HepG2 (cell line): ENCODE data around the gene SLC44A5. TPM values are rescaled to one million over a fixed set of nuclear protein-coding genes. Genes with fewer than 3 reads are reported as not detected.

Experiments used
- ATAC-seq: fragments of 200-7000 bp; cut with Tn5 transposase; 3 replicates; pipeline ENCODE4 v1.9.1; 2020; ENCODE audit warnings: mild to moderate bottlenecking, moderate library complexity
- BruUV-seq: library from RNA; stranded (reverse); fragments of 400-500 nt; replicated peaks from 2 replicates; lab custom pipeline; 2021; lab: Mats Ljungman, UMichigan
- CTCF ChIA-PET: fragments of 300-600 bp; formaldehyde crosslinking; extraction: SDS; loops from one replicate; lab custom pipeline; 2021; ENCODE audit warnings: low total read pairs, inconsistent platforms, low intra/inter-chr PET ratio; lab: Yijun Ruan, JAX
- POLR2A ChIA-PET: fragments of 350-600 bp; sonication (Branson Sonifier 250); formaldehyde crosslinking; loops from one replicate; lab custom pipeline; 2020; ENCODE audit warnings: antibody characterized with exemption, inconsistent platforms; lab: Yijun Ruan, JAX
- DNase-seq: peaks from one replicate; pipeline ENCODE4 v3.0.0-alpha.2; 2015; ENCODE audit warnings: low spot score
- FAIRE-seq: peaks from 3 replicates; lab custom pipeline; 2011; peaks lifted over from hg19 to GRCh38; lab: Jason Lieb, UNC
- H2AFZ ChIP-seq: one replicate; pipeline ENCODE4 v1.6.1; 2011; ENCODE audit warnings: low read length, inconsistent platforms
- H3K27ac ChIP-seq: fragments of 300-600 bp; 3 replicates; pipeline ENCODE4 v1.8.0; 2011; ENCODE audit warnings: mixed run types, mild to moderate bottlenecking, mixed read lengths, low read length, inconsistent platforms; ENCODE audit not compliant: insufficient read depth; ENCODE audit errors: extremely low read length
- H3K27me3 ChIP-seq, 2 experiments: fragments of 200-600 bp in 1 of 2; 2 replicates in 1 of 2; 3 replicates in 1 of 2; pipeline versions ENCODE4 v1.6.0 to v1.8.0; 2011; ENCODE audit warnings: low read length in 2 of 2, mild to moderate bottlenecking in 2 of 2, moderate library complexity in 2 of 2, inconsistent platforms in 1 of 2; ENCODE audit not compliant: insufficient read depth in 2 of 2, control insufficient read depth in 1 of 2
- H3K36me3 ChIP-seq, 2 experiments: fragments of 200-600 bp in 1 of 2; replicated peaks in 1 of 2; 2 replicates in 1 of 2; 3 replicates in 1 of 2; pipeline versions ENCODE4 v1.5.1 to v1.8.0; 2011; ENCODE audit warnings: low read length in 2 of 2, inconsistent platforms in 1 of 2; ENCODE audit not compliant: insufficient read depth in 2 of 2, control insufficient read depth in 1 of 2
- H3K4me1 ChIP-seq: 2 replicates; pipeline ENCODE4 v1.5.1; 2012; ENCODE audit warnings: low read length, inconsistent platforms; ENCODE audit not compliant: insufficient read depth
- H3K4me2 ChIP-seq: 2 replicates; pipeline ENCODE4 v1.6.0; 2011; ENCODE audit warnings: low read depth, low read length, inconsistent platforms
- H3K4me3 ChIP-seq, 3 experiments: fragments of 200-600 bp in 1 of 3; sonication (generic), shearing (Covaris generic) in 1 of 3; replicated peaks in 1 of 3; 2 replicates each; pipeline ENCODE4 v1.5.1; 2011 to 2016; ENCODE audit warnings: low read length in 3 of 3, inconsistent platforms in 2 of 3, low read depth in 2 of 3, mild to moderate bottlenecking in 2 of 3, control low read depth in 1 of 3, mixed read lengths in 1 of 3; ENCODE audit not compliant: insufficient read depth in 1 of 3
- H3K79me2 ChIP-seq: one replicate; pipeline ENCODE4 v1.6.1; 2011; ENCODE audit warnings: low read length, inconsistent platforms; ENCODE audit not compliant: insufficient read depth
- H3K9ac ChIP-seq: 2 replicates; pipeline ENCODE4 v1.6.0; 2011; ENCODE audit warnings: mild to moderate bottlenecking, low read depth, low read length, inconsistent platforms; ENCODE audit not compliant: insufficient read depth
- H3K9me3 ChIP-seq: 2 replicates; pipeline ENCODE4 v1.5.1; 2012; ENCODE audit warnings: mild to moderate bottlenecking, low read length
- H4K20me1 ChIP-seq: 2 replicates; pipeline ENCODE4 v1.6.0; 2011; ENCODE audit warnings: inconsistent platforms, mild to moderate bottlenecking, low read length, moderate library complexity; ENCODE audit not compliant: insufficient read depth
- GABPA ChIP-seq, 2 experiments: IDR thresholded peaks; 2 replicates each; pipeline ENCODE4 v1.6.1; 2011 to 2016; ENCODE audit warnings: low read depth in 2 of 2, low read length in 1 of 2, missing biosample characterization in 1 of 2, missing genetic modification characterization in 1 of 2
- JUND ChIP-seq: sonication (generic); formaldehyde crosslinking; IDR thresholded peaks from 2 replicates; pipeline ENCODE4 v1.8.0; 2022; ENCODE audit warnings: mild to moderate bottlenecking, missing genetic modification reagents
- KLF12 ChIP-seq: sonication (generic); formaldehyde crosslinking; IDR thresholded peaks from 2 replicates; pipeline ENCODE4 v1.4.0; 2020; ENCODE audit warnings: missing genetic modification reagents, borderline replicate concordance
- MED1 ChIP-seq: sonication (generic); formaldehyde crosslinking; IDR thresholded peaks from 2 replicates; pipeline ENCODE4 v1.4.0; 2020; ENCODE audit warnings: missing genetic modification reagents
- POLR2A ChIP-seq, 2 experiments: IDR thresholded peaks; 2 replicates each; pipeline ENCODE4 v1.6.1; 2011; ENCODE audit warnings: low read depth in 2 of 2, low read length in 2 of 2, mild to moderate bottlenecking in 1 of 2, moderate library complexity in 1 of 2; ENCODE audit not compliant: insufficient read depth in 1 of 2
- RORA ChIP-seq: sonication (generic); formaldehyde crosslinking; IDR thresholded peaks from 2 replicates; pipeline ENCODE4 v1.5.0; 2020; ENCODE audit warnings: mild to moderate bottlenecking, missing genetic modification reagents, moderate library complexity
- SALL2 ChIP-seq: sonication (generic); formaldehyde crosslinking; IDR thresholded peaks from 2 replicates; pipeline ENCODE4 v1.8.1; 2023; ENCODE audit warnings: mild to moderate bottlenecking, missing genetic modification reagents, inconsistent platforms
- TRAFD1 ChIP-seq: sonication (generic); formaldehyde crosslinking; IDR thresholded peaks from 2 replicates; pipeline ENCODE4 v1.5.1; 2020; ENCODE audit warnings: missing genetic modification reagents, mild to moderate bottlenecking, borderline replicate concordance
- ZFP90 ChIP-seq: sonication (generic); formaldehyde crosslinking; IDR thresholded peaks from 2 replicates; pipeline ENCODE4 v1.8.0; 2022; ENCODE audit warnings: missing genetic modification reagents, mild to moderate bottlenecking, inconsistent platforms, borderline replicate concordance
- ZNF230 ChIP-seq: sonication (generic); formaldehyde crosslinking; IDR thresholded peaks from 2 replicates; pipeline ENCODE4 v1.4.0; 2020; ENCODE audit warnings: mild to moderate bottlenecking, missing genetic modification reagents
- ZNF607 ChIP-seq: sonication (generic); formaldehyde crosslinking; IDR thresholded peaks from 2 replicates; pipeline ENCODE4 v1.5.1; 2020; ENCODE audit warnings: missing genetic modification reagents, mild to moderate bottlenecking, borderline replicate concordance
- WGBS: methylation state at CpG from one replicate; pipeline ENCODE4 v1.1.6; 2017; ENCODE audit warnings: low lambda C conversion rate; 5-methylcytosine and 5-hydroxymethylcytosine counted together
- in situ Hi-C: cut with HindIII; loops from 2 replicates; pipeline ENCODE4 v1.10.0; 2017; ENCODE audit warnings: low pct_unique_long_range_greater_than_20kb; ENCODE audit not compliant: extremely low pct_ligation_motif_present
- intact Hi-C: fragments of 100-400 bp; cut with micrococcal nuclease; formaldehyde crosslinking; loops from one replicate; pipeline ENCODE4 v1.10.0; 2022; ENCODE audit not compliant: unreplicated experiment
- polyA plus RNA-seq, 8 experiments: library from polyadenylated mRNA; depleted of rRNA in 3 of 8; stranded (reverse) in 7 of 8; unstranded in 1 of 8; fragments of >200 nt; fragmentation: Illumina TruSeq in 4 of 8; extraction: Trizol in 4 of 8; gene quantifications; 2 replicates each; pipeline versions ENCODE4 v1.2.1 to v1.2.3, GENCODE V29; 2011 to 2016; ENCODE audit warnings: low read depth in 4 of 8, missing spikeins in 1 of 8, mixed read lengths in 1 of 8; ENCODE audit not compliant: insufficient read depth in 1 of 8
- total RNA-seq, 5 experiments: library from RNA; depleted of rRNA; stranded (reverse); fragments of >200 nt; fragmentation: Illumina TruSeq; extraction: Trizol; gene quantifications; 2 replicates each; pipeline ENCODE4 v1.2.3, GENCODE V29; 2016; ENCODE audit warnings: low read depth in 1 of 5

Gene SLC44A5
- total and polyA plus RNA-seq, 2 of the 13 experiments (the other 11 are each of a cell fraction or from before 2014, with no cell fraction given), result 8.0 to 16.0 TPM

- intact Hi-C loops, result no loop called here
- no peaks in the 10 kb centered on the region for H3K9me3 ChIP-seq
- H3K79me2 ChIP-seq, result no peaks in the 10 kb centered on the region
- no peak overlapping the region for H3K27ac ChIP-seq
- CTCF ChIA-PET, result no interaction called here
- no peak for DNase-seq
- H3K4me3 ChIP-seq, result no peak overlapping the region
- POLR2A ChIA-PET, result no interaction called here
- no peak for FAIRE-seq
- in situ Hi-C loops, result no loop called here
- TF ChIP-seq RORA (CRISPR knock-in tag), result no peak
- TF ChIP-seq KLF12 (CRISPR knock-in tag), result no peak
- no peak for TF ChIP-seq GABPA (IDR thresholded peaks at IDR 0.05; ENCODE audit: low read depth, low read length)
- no peak for TF ChIP-seq GABPA (CRISPR knock-in tag; IDR thresholded peaks at IDR 0.05; ENCODE audit: low read depth)
- no peak for TF ChIP-seq JUND (CRISPR knock-in tag)
- no peak for TF ChIP-seq ZNF607 (CRISPR knock-in tag)
- no peak for TF ChIP-seq POLR2A (IDR thresholded peaks at IDR 0.05; ENCODE audit: insufficient read depth in 1 of 2, low read depth in 2 of 2, low read length in 2 of 2)
- no peak for TF ChIP-seq SALL2 (CRISPR knock-in tag)
- TF ChIP-seq ZNF230 (CRISPR knock-in tag), result no peak
- no peaks in the 10 kb centered on the region for H3K27me3 ChIP-seq
- H2AFZ ChIP-seq, result no peak overlapping the region
- WGBS, result 61% methylated on average over 4 of the region's 4 CpGs
- no peaks in the 10 kb centered on the region for H4K20me1 ChIP-seq
- H3K4me2 ChIP-seq, result no peak overlapping the region
- ATAC-seq, result no peak
- no peaks in the 10 kb centered on the region for H3K4me1 ChIP-seq
- no peaks in the 10 kb centered on the region for H3K36me3 ChIP-seq
- H3K9ac ChIP-seq, result no peak overlapping the region
- no TSS peak for BruUV-seq
Measured at GRCh38 chr1:75293270-75293669, 317.6 kb downstream of the SLC44A5 start.

DNA sequence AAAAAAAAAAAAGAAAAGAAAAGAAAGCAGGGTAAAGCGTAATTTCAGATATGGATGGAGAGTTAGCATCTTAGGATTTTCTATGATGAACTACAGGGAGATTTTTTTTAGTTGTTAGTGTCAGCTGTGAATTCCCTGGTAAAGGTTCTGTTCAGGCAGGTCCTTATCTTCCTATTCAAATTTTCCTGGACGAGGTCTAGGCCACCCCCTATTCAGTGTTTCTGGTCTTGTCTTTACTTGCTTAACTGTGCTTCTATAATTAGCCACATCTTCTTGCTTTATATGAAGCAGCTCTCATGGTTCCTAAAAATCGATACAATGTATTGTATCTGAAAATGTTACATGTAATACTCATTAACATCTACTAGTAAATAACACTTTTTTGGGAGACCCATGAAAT, 318.9 kb downstream of the SLC44A5 start:
- no peak overlapping the region for H3K9ac ChIP-seq
- intact Hi-C loops (no loop called here), in situ Hi-C loops (no loop called here)
- H3K36me3 ChIP-seq, result no peaks in the 10 kb centered on the region
- no peak for FAIRE-seq
- 49% methylated on average over 3 of the region's 3 CpGs for WGBS
- H4K20me1 ChIP-seq, result no peaks in the 10 kb centered on the region
- no peaks in the 10 kb centered on the region for H3K79me2 ChIP-seq
- no peak for TF ChIP-seq MED1
- no peak for TF ChIP-seq TRAFD1
- TF ChIP-seq ZFP90 (CRISPR knock-in tag), result no peak
- H3K27me3 ChIP-seq, result no peaks in the 10 kb centered on the region
- no peaks in the 10 kb centered on the region for H3K9me3 ChIP-seq
- no peak for ATAC-seq
- no peak overlapping the region for H3K27ac ChIP-seq
- H2AFZ ChIP-seq, result no peak overlapping the region
- no peak overlapping the region for H3K4me3 ChIP-seq
- no peak overlapping the region for H3K4me2 ChIP-seq
- no peaks in the 10 kb centered on the region for H3K4me1 ChIP-seq
- CTCF ChIA-PET, result no interaction called here
- no peak for DNase-seq
- BruUV-seq, result no TSS peak
- POLR2A ChIA-PET, result no interaction called here
